NOMO-1 treated with dmso at 0.1 percent for 144 hours (cell line): ENCODE measurements around the gene SCYL3.
"Not testable (repeated sequence)": the region's sequence is repeated elsewhere in the genome, so short reads cannot be mapped to it uniquely, and the experiment has no call there.

ENCODE experiments used
- DNase-seq: peaks from one replicate; lab custom pipeline; 2025; ENCODE audit not compliant: unreplicated experiment; lab: John Stamatoyannopoulos, UW

Gene SCYL3

GRCh38 chr1:169829671-169830070 lies 64.0 kb downstream of the SCYL3 start:
- no peak for DNase-seq

- no peak for DNase-seq
Observed at GRCh38 chr1:169824153-169824552, 69.5 kb downstream of the SCYL3 start.

GRCh38 chr1:169821500-169821899 lies 72.2 kb downstream of the SCYL3 start:
- no peak for DNase-seq

DNA sequence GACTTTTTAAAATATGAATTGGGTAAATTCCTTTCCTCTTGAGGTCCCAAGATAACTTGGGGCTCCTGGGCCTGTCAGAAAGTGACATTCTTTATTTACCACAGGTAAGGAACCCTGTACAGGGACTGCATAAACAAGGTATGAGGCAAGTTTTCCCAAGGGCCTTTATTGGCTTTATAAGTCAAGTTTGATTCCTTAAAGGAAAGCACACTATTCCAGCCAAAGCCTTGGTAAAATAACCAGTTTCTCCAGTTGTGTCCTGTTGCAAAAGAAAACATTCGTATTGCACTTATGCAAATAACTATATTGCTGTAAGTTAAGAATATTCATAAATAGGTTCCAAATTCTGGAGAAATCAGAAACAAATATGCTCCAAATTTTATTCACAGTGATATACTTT lies 77.1 kb downstream of the SCYL3 start:
- DNase-seq: no peak

GRCh38 chr1:169814265-169814664 lies 79.4 kb downstream of the SCYL3 start:
- no peak for DNase-seq

- no peak for DNase-seq
Observed at GRCh38 chr1:169812131-169812530, 81.6 kb downstream of the SCYL3 start.

DNA sequence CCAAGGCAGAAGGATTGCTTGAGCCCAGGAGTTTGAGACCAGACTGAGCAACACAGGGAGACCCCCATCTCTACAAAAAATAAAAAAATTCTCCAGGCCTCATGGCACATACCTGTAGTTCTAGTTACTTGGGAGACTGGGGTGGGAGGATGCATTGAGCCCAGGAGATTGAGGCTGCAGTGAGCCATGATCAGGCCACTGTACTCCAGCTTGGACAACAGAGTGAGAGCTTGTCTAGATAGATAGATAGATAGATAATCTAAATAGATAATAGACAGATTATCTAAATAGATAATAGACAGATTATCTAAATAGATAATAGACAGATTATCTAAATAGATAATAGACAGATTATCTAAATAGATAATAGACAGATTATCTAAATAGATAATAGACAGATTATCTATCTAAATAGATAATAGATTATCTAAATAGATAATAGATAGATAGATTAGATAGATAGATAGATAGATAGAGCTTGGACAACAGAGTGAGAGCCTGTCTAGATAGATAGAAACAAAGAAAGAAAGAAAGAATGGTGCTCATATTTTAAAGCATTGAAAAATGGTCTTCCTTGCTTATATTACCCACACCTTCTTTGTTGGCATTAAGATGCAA lies 82.2 kb downstream of the SCYL3 start:
- DNase-seq: not testable (repeated sequence)

GRCh38 chr1:169809370-169810095 lies 84.2 kb downstream of the SCYL3 start:
- no peak for DNase-seq

DNA sequence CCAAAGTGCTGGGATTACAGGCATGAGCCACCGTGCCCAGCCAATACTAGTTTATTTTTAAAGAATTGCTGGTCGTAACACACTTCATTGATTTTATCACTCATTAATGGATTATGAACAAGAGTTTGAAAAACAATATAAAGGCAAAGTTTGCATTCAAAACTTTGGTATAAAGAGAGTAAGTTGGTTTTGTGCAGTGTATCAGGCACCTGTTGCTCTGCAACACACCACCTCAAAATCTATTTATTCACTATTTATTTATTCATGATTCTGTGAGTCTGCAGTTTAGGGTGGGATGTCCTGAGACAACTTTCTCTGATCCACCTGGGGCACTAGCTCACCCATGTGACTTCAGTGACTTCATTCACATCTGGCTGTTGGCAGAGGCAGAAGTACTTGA lies 88.8 kb downstream of the SCYL3 start:
- no peak for DNase-seq

DNA sequence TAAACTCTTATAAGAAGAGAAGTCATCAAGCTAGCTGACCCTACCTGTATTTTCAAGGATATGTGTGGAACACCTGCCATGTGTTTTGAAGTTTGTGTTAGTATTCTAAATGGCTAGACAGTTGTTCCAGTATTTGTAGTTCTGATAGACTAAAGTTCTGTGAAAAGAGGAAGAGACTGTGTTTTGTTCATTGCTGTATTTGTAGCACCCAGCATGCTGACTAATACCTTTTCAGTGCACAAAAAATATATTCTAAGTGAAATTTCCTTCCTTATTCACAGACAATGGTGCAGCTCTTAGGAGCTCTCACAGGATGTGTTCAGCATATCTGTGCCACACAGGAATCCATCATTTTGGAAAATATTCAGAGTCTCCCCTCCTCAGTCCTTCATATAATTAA lies 90.8 kb downstream of the SCYL3 start:
- DNase-seq: no peak
